A549 (cell line): ENCODE measurements around the gene ANKRD29. TPM values are rescaled to one million over a fixed set of nuclear protein-coding genes. Genes with fewer than 3 reads are reported as not detected.

ENCODE experiments used
- ATAC-seq, 2 experiments: fragments of 200-7000 bp in 1 of 2; fragments of >200 bp in 1 of 2; cut with Nextera tagmentation in 1 of 2; cut with Tn5 transposase in 1 of 2; 3 replicates each; pipeline versions ENCODE4 v1.8.0 to v1.9.1; 2018 to 2020; ENCODE audit warnings: mild to moderate bottlenecking in 1 of 2, moderate library complexity in 1 of 2
- CTCF ChIA-PET: fragments of 300-600 bp; sonication (Branson Sonifier 250); formaldehyde crosslinking; extraction: SDS; loops from one replicate; lab custom pipeline; 2021; ENCODE audit warnings: antibody characterized with exemption, inconsistent platforms; lab: Yijun Ruan, JAX
- POLR2A ChIA-PET: fragments of 350-600 bp; formaldehyde crosslinking; extraction: SDS; loops from one replicate; lab custom pipeline; 2021; ENCODE audit warnings: antibody characterized with exemption, inconsistent platforms; lab: Yijun Ruan, JAX
- DNase-seq, 2 experiments: peaks; one replicate each; pipeline versions ENCODE4 v3.0.0 to v3.0.0-alpha.2; 2011 to 2016; ENCODE audit warnings: low read depth in 1 of 2, low spot score in 1 of 2
- FAIRE-seq: peaks from 2 replicates; lab custom pipeline; 2011; peaks lifted over from hg19 to GRCh38; lab: Jason Lieb, UNC
- H3K27ac ChIP-seq, 2 experiments: fragments of >200 bp; sonication (Bioruptor Twin); formaldehyde crosslinking; 3 replicates each; pipeline ENCODE4 v1.5.1; 2016 to 2017
- H3K4me1 ChIP-seq: fragments of >200 bp; sonication (Bioruptor Twin); formaldehyde crosslinking; 3 replicates; pipeline ENCODE4 v1.6.1; 2016
- H3K4me2 ChIP-seq: fragments of >200 bp; sonication (Bioruptor Twin); formaldehyde crosslinking; 3 replicates; pipeline ENCODE4 v1.6.1; 2016
- H3K4me3 ChIP-seq: fragments of >200 bp; sonication (Bioruptor Twin); formaldehyde crosslinking; 3 replicates; pipeline ENCODE4 v1.5.1; 2016
- H3K9me3 ChIP-seq: fragments of >200 bp; sonication (Bioruptor Twin); formaldehyde crosslinking; 3 replicates; pipeline ENCODE4 v1.6.1; 2016
- MYC ChIP-seq: IDR thresholded peaks from 2 replicates; pipeline ENCODE4 v1.6.1; 2012; ENCODE audit warnings: mild to moderate bottlenecking, inconsistent platforms, low read length, improper control_type of control experiment, borderline replicate concordance
- RARB ChIP-seq: fragments of 250-450 bp; sonication (Bioruptor Pico); IDR thresholded peaks from 2 replicates; pipeline ENCODE4 v1.8.0; 2021; ENCODE audit warnings: mild to moderate bottlenecking, moderate library complexity
- polyA plus RNA-seq, 4 experiments: library from polyadenylated mRNA; depleted of rRNA in 3 of 4; stranded (reverse); fragments of >200 nt; fragmentation: RNase III in 1 of 4; extraction: RNeasy Plus Mini Kit Qiagen cat#74134 plus additional on column Dnase treatment in 1 of 4; gene quantifications; 2 replicates in 3 of 4; 3 replicates in 1 of 4; pipeline ENCODE4 v1.2.3, GENCODE V29; 2011 to 2017
- small RNA-seq, 6 experiments: library from RNA; depleted of rRNA; stranded (forward); fragments of <200 nt; gene quantifications; one replicate each; pipeline ENCODE3, GENCODE V24; 2012
- TF ChIP-seq, protein P1 (sequence below): fragments of >200 bp; sonication (Bioruptor Twin); formaldehyde crosslinking; IDR thresholded peaks from 3 replicates; pipeline ENCODE4 v1.6.1; 2016

The ANKRD29 gene
- polyA plus RNA-seq, 2 of the 4 experiments (the other 2 are of a cell fraction) = 12.4 to 25.4 TPM

DNA sequence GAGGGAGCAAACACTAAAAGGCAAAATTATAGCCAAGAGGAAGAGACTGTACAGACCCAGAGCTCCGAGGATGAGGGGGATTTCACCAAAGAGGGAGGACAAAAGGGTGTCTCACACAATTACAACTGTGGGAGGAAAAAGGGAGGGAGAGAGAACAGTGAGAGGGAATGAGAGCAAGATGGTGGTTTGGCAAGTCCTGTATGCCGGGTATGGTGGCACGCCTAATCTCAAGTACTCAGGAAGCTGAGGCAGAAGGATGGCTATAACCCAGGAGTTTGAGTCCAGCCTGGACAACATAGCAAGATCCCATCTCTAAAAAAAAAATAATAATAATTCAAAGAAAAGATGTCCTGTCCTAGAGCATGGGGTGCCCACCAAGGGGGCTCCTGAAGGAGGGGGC, 110.7 kb downstream of the ANKRD29 start (continued):
- TF ChIP-seq, protein P1, sequence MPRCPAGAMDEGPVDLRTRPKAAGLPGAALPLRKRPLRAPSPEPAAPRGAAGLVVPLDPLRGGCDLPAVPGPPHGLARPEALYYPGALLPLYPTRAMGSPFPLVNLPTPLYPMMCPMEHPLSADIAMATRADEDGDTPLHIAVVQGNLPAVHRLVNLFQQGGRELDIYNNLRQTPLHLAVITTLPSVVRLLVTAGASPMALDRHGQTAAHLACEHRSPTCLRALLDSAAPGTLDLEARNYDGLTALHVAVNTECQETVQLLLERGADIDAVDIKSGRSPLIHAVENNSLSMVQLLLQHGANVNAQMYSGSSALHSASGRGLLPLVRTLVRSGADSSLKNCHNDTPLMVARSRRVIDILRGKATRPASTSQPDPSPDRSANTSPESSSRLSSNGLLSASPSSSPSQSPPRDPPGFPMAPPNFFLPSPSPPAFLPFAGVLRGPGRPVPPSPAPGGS = no peak

GRCh38 chr18:23550898-23551297, 111.8 kb downstream of the ANKRD29 start:
- Histone ChIP-seq H3K4me3 (no peak overlapping the region), H3K9me3 (no peaks in the 10 kb centered on the region)
- no peak for DNase-seq
- no peak for TF ChIP-seq RARB (CRISPR knock-in tag)
- no peak for TF ChIP-seq MYC
- TF ChIP-seq, all 56 proteins: peak for 0
- Histone ChIP-seq H3K27ac (no peak overlapping the region), H3K4me1 (peaks cover 31% of the 10 kb centered on the region), H3K4me2 (no peak overlapping the region)
- FAIRE-seq (no peak), ATAC-seq (no peak)
- POLR2A ChIA-PET = interaction anchor here (0.7 kb wide), 1 partner anchor 47 kb away, joined by 3 read pairs; no protein-coding TSS in a partner anchor
- CTCF ChIA-PET = interaction anchor here (1.1 kb wide), 1 partner anchor 28 kb away, joined by 3 read pairs; no protein-coding TSS in a partner anchor

Small RNA genes lying within 50 kb of the gene (small RNA-seq; reads per million reads assigned to genes)
- gene RF00019 = 0 reads per million in 6 experiments

Other genes with a start within 250 kb of the ANKRD29 start
- 34.4 and 43.3 TPM in 2 replicates for gene RIOK3, start 209.6 kb downstream of the ANKRD29 start, polyA plus RNA-seq (2011; rRNA removed)
- gene RIOK3, start 209.6 kb downstream of the ANKRD29 start, polyA plus RNA-seq (2017; fragmentation: RNase III; extraction: RNeasy Plus Mini Kit Qiagen cat#74134 plus additional on column Dnase treatment) = 25.3 to 29.4 TPM (median 26.9 TPM) in 3 replicates
- gene RMC1, start 159.4 kb downstream of the ANKRD29 start, polyA plus RNA-seq (2011; rRNA removed) = 17.5 and 28.5 TPM in 2 replicates
- 13.9 to 15.7 TPM (median 14.7 TPM) in 3 replicates for gene RMC1, start 159.4 kb downstream of the ANKRD29 start, polyA plus RNA-seq (2017; fragmentation: RNase III; extraction: RNeasy Plus Mini Kit Qiagen cat#74134 plus additional on column Dnase treatment)
- 42.5 and 45.0 TPM in 2 replicates for gene NPC1, start 76.4 kb downstream of the ANKRD29 start, polyA plus RNA-seq (2011; rRNA removed)
- gene NPC1, start 76.4 kb downstream of the ANKRD29 start, polyA plus RNA-seq (2017; fragmentation: RNase III; extraction: RNeasy Plus Mini Kit Qiagen cat#74134 plus additional on column Dnase treatment) = 56.9 to 69.2 TPM (median 61.4 TPM) in 3 replicates
- 31.0 and 40.1 TPM in 2 replicates for gene LAMA3, start 26.5 kb upstream of the ANKRD29 start, polyA plus RNA-seq (2011; rRNA removed)
- gene LAMA3, start 26.5 kb upstream of the ANKRD29 start, polyA plus RNA-seq (2017; fragmentation: RNase III; extraction: RNeasy Plus Mini Kit Qiagen cat#74134 plus additional on column Dnase treatment) = 18.2 to 24.1 TPM (median 19.4 TPM) in 3 replicates